Choroid plexus epithelial cell (primary cell): Measurements from ENCODE around the gene GALNT9.

ENCODE experiments used
- DNase-seq: peaks from one replicate; pipeline ENCODE4 v3.0.0-alpha.2; 2010; ENCODE audit warnings: low read depth
- H3K4me3 ChIP-seq: 2 replicates; pipeline ENCODE4 v1.5.1; 2011; ENCODE audit warnings: low read depth, mild to moderate bottlenecking, control low read depth, low read length, moderate library complexity
- TF ChIP-seq, protein P1 (sequence below): conservative IDR thresholded peaks from 2 replicates; pipeline ENCODE4 v1.5.1; 2011; ENCODE audit warnings: low read depth, mild to moderate bottlenecking, control low read depth, inconsistent platforms, low read length, moderate library complexity

GALNT9 gene

DNA sequence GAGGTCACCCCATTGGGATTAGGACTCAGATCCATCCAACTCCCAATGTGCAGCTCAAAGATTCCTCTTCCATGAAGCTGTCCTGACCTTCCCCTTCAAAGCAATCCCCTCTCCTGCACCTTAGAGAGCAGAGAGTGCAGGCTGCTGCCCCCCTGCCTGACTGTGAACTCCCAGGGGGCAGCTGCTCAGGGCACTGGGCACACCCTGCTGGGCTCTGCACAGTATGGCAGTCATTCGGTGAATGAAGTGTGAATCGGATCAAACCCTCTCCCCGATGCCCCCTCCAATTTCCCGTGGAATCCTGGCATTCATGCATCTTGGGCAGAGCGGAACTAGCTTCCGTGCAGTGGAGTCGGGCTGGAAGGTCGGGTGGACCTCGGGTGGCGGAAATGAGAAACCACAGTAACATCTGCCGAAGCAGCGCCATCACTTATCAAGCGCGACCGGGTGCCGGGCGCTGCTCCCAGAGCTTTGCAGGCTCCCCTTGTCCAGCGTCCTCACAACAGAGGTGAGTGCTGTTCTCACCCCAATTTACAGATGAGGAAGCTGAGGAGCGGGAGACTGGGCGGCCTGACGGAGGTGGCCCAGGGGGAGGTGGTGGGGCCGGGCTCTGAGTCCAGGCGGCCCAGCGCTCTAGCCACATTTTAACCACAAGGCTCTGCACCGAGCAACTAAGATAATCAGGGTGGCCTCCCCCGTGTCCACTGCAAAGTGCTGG, 14.7 kb downstream of the GALNT9 start:
- DNase-seq, result no peak
- TF ChIP-seq, protein P1, sequence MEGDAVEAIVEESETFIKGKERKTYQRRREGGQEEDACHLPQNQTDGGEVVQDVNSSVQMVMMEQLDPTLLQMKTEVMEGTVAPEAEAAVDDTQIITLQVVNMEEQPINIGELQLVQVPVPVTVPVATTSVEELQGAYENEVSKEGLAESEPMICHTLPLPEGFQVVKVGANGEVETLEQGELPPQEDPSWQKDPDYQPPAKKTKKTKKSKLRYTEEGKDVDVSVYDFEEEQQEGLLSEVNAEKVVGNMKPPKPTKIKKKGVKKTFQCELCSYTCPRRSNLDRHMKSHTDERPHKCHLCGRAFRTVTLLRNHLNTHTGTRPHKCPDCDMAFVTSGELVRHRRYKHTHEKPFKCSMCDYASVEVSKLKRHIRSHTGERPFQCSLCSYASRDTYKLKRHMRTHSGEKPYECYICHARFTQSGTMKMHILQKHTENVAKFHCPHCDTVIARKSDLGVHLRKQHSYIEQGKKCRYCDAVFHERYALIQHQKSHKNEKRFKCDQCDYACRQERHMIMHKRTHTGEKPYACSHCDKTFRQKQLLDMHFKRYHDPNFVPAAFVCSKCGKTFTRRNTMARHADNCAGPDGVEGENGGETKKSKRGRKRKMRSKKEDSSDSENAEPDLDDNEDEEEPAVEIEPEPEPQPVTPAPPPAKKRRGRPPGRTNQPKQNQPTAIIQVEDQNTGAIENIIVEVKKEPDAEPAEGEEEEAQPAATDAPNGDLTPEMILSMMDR, result no peak

DNA sequence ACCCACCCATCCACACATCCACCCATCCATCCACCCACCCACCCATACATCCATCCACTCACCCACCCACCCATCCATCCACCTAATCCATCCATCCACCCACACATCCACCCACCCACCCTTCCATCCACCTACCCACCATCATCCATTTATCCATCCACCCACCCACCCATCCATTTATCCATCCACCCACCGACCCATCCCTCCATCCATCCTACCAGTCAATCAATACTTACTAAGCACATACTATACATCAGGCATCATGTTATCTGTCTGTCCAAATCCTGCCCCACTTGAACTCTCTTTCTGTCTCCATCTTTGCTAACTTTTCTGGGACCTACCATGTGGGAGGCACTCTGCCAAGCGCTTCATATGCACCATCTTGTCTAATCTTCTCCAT, 15.4 kb downstream of the GALNT9 start:
- TF ChIP-seq, protein P1, result no peak
- no peak overlapping the region for H3K4me3 ChIP-seq
- DNase-seq, result no peak

More for the DNA sequence above, 14.7 kb downstream of the GALNT9 start:
- no peak overlapping the region for H3K4me3 ChIP-seq

DNA sequence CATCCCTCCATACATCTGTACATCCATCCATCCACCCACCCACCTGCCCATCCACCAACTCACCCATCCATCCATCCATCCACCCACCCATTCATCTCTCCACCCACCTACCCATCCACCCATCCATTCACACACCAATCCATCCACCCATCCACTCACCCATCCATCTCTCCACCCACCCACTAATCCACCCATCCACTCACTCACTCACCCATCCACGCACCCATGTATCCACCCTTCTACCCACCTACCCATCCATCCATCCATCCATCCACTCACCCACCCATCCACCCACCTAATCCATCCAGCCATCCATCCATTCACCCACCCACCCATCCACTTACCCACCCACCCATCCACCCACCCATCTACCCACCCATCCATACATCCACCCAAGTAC, 16.2 kb downstream of the GALNT9 start:
- no peak for DNase-seq
- TF ChIP-seq, protein P1, result no peak
- no peak overlapping the region for H3K4me3 ChIP-seq

DNA sequence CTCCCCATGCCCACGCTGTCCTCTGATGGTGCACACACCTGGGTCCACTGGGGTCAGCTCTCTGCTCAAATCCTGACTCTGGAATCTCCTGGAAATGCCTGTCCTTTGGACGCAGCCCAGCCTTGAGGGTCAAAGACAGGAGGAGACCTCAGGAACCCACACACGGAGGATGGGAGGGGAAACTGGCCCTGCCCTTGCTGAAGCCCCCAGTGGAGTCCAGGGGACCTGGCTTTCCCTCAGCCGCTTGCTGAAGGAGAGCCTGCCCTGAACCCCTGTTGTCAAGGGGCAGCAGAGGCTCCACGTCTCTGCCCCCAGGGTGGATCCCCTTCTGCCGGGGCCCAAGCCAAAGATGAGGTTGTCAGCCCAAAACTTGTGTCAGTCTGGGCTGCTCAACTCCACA, 16.9 kb downstream of the GALNT9 start:
- TF ChIP-seq, protein P1, result no peak
- DNase-seq, result no peak
- no peak overlapping the region for H3K4me3 ChIP-seq

DNA sequence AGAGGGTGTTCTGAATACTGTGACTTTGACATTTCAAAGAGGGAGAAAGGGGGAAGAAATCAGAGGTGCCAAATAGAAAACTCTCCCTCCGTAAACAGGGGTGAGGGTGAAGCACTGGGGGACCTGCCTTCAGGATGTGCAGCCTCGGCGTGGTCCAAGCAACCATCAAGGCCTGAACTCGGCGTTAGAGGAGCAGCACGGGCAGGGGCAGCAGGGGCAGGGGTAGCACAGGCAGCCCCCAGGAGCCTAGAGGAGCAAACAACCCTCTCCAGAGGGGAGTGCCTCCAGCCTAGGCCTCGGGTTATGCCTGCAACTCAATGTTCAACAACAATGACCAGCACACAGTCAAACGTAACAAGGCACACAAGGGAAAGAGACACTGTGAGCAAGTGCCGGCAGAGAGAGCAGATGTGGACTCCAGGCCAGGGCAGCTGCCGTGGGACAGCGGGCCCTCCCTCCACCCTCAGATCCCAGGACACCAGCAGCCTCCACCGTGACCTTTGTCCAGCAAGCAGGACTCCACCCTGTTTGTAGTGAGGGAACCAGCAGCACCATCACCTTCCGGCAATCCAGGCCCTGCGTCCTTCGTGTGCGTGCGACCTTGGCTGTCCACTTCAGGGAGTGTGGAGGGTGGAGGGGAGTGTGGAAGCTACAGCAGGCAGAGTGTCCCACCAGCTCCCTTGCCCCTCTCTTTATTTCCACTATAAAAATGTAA, 18.0 kb downstream of the GALNT9 start:
- no peak for DNase-seq
- TF ChIP-seq, protein P1, result no peak
- H3K4me3 ChIP-seq, result no peak overlapping the region

DNA sequence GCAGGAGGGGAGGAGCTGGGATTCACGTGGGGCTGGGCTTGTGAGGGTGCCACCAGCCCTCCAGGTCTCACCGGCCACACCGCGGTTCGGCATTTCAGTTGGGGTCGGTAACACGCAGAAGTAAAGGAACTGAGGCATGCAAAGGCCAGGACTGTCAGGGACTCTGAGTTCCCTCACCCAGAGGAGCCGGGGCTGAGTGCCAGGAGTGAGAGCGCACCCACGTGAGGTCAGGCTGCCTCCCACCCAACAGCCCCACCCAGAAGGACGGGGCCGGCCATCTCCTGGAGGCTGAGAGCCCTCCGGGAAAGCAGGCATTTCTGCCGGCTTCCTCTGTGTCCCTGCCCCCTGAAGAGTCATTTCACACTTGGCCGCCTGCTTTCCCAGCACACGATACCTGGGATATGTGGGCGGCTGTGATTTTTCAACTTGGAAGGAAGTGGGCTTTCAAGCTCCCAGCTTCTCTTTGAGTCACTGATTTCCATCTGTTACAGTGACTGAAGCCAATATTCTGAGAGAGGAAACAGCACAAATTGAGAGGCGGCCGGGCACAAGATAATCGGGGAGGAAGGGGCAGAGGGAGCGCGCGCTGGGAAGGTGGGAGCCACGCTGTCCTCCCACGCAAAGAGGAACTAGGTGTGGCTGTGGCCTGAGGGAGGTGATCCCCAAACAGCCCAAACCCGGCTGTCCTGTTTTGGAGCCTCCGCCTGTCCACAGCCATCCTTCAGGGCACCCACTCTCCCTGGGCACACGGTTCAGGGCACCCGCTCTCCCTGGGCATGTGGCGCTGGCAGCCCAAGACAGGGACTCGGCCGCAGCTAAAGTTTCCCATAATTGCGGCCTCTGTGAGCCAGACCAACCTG, 19.0 kb downstream of the GALNT9 start:
- TF ChIP-seq, protein P1, result no peak
- no peak overlapping the region for H3K4me3 ChIP-seq
- DNase-seq, result no peak
